ENCODE data around the gene GYS1.

Gene GYS1

GRCh38 chr19:49017666-49018351 lies 24.7 kb upstream of the GYS1 start:
- no peak for DNase-seq

DNA sequence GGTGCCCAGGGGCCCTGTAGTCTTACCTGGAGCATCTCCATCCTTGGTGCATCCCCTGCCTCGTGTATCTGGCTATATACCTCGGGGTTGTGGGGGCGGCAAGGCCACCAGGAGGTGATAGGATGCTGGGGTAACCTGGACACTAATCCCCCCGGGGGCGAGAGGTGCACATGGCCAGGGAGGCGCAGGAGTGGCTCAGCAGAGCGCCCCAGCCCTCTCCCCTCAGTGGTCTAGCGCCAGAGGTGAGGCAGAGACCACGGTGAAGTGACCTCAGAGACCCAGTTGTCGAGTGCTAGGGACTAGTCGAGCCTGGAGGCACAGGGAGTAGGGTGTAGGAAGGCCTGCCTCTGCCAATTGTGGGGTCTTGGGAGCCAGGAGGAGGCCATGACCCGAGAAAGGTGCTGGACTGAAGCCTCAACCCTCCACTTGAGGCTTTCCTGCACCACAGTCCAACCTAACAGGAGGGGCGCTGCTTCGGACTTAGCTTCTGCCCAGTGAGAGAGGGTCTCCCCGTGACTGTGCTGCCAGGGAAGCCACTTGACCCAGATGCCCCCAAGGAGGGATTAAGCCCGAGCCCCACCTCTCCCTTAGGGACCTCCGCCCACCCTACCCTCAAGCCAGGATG lies 24.0 kb upstream of the GYS1 start, which contains the start of gene LHB:
Gene LHB, minus strand, starts transcription at position 51 of the 625 bp plus-strand sequence. Its CDS starts 10 bp downstream, at position 41.
- DNase-seq: no peak

DNA sequence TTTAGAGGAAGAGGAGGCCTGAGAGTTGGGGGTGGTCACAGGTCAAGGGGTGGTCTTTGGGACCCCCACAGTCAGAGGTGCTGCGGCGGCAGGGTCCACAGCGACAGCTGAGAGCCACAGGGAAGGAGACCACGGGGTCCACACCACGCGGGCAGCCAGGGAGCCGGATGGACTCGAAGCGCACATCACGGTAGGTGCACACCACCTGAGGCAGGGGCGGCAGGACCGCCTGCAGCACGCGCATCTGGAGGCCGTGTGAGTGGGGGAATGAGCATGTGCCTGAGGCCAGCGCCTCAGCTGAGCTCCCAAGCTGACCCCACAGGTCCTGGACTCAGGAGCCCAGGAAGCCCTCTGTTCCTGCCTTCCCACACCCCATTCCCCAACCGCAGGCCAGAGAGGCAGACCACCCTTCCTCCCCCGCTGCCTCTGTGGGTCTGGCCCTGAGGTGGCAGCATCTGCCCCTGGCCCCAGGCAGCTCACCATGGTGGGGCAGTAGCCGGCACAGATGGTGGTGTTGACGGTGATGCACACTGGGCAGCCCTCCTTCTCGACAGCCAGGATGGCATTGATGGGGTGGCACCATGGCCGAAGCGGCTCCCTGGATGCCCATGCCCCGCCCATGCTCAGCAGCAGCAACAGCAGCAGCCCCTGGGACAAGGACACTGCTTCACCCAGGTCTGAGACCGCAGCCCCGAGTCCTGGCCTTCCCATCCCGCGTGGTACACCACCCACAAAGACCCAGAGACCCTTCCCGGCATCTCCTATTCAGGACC lies 23.1 kb upstream of the GYS1 start:
- DNase-seq: no peak

DNA sequence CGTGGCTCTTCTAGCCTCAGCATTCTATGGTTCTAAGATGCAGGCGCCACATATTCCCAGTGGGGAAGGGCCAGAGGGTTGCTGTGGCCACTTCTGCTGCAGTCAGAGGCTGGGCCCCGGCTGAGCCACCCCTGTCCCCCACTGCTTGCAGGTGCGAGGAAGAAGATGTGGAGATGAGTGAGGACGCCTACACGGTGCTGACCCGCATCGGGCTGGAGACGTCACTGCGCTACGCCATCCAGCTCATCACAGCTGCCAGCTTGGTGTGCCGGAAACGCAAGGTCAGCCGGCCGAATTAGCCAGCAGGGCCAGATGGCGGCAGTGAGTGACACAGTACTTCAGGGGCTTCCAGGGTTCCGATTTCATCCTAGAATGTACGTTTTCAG lies 21.8 kb upstream of the GYS1 start:
- no peak for DNase-seq

- no peak for DNase-seq
Observed at GRCh38 chr19:49014123-49014869, 21.2 kb upstream of the GYS1 start.

GRCh38 chr19:49011194-49011593 lies 18.1 kb upstream of the GYS1 start:
- no peak for DNase-seq

DNA sequence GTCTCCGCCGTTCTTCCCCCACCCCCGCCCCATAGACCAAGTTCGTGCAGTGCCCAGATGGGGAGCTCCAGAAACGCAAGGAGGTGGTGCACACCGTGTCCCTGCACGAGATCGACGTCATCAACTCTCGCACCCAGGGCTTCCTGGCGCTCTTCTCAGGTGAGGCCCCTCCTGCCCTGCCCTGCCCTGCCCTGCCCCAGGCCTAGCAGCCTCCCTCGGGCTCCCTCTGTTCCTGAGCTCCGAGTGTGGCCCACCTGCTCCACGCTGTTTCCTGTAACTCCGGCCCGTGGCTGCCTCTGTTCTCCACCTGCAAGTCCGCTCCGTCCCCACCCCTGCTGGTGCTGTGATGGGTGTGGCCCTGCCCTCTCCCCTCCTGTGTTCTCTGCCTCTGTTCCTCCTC lies 17.3 kb upstream of the GYS1 start:
- DNase-seq: no peak

DNA sequence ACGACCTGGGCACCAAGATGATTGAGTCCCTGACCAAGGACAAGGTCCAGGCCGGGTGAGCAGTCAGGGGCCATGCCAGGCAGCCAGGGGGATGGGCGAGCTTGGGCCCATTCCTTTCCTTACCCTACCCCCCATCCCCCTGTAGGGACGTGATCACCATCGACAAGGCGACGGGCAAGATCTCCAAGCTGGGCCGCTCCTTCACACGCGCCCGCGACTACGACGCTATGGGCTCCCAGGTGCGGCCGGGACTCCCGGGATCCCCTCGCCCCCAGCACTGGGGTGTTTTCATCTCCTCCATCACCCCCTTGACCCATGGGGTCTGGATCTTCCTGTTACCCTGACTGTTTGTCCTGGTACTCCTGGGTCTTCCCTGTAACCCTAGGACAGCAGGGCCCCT lies 16.7 kb upstream of the GYS1 start:
- DNase-seq: no peak

- DNase-seq: no peak
Observed at GRCh38 chr19:49006905-49007304, 13.8 kb upstream of the GYS1 start.

- DNase-seq: no peak
Observed at GRCh38 chr19:49004964-49005614, 12.0 kb upstream of the GYS1 start.

DNA sequence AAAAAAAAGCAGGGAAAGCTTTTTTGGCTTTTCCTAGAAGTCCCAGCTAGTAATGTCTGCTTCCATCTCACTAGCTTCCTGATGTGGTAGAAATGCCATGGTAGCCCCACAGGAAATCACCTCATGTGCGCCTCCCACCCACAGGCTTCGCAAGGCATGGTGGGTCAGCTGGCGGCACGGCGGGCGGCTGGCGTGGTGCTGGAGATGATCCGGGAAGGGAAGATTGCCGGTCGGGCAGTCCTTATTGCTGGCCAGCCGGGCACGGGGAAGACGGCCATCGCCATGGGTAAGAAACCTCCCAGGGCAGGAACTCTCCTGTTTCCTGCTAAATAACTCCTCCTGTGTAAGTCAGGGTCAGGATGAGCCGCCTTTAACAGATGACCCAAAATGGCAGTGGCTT lies 11.0 kb upstream of the GYS1 start:
- DNase-seq: no peak

DNA sequence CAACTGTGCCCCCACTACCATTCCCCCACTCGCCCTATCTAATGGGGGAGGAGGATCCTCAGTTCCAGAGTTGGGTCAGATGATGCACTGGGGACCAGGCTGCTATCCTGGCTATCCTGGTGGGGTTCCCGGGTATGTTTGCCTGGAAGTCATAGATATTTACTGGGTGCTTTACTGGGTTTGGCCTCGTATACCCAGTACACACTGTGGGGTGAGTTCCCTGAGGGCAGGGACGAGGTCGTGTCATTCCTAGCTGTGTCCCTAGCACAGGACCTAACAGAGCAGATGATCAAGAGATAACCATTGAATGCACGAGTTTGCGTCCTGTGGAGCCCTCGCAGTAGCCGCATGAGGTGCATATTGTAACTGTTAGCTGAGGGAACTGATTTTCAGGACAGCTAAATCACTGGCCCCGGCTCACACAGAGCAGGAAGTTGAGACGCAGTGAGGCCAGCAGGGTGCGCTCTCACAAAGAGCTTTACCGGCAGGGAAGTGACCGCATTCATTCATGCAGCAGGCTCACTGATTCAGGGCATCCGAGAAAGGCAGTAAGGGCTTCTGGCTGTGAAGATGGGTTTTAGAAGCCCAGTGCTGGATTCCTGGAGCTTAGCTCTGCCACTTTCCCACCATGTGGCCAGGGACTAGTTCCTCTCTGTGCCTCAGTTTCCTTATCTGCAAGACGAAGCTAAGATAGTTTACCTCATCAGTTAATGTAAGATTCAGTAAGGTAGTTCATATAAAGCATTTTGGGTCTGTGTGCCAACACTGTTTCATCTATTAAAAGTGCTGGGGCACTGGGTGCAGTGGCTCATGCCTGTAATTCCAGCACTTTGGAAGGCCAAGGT lies 6.6 kb upstream of the GYS1 start:
- no peak for DNase-seq

DNA sequence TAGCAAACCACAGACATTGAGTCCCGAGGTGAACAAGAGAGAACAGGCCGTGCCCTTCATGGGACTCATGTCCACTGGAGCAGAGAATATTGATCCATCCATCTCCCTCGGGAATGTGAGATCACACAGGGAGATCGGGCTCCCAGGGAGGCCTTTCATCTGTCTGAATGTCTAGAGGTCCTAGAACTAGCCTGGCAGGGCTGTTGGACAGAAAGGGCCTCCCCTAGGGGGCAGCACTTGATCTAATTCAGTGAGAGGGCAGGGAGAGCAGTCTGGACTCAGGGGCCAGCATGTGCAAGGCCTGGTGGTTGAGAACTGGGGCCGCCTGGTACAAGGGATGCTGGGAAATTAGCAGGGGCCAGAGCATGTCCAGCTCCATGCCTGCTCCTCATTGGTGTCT lies 4.9 kb upstream of the GYS1 start:
- no peak for DNase-seq

DNA sequence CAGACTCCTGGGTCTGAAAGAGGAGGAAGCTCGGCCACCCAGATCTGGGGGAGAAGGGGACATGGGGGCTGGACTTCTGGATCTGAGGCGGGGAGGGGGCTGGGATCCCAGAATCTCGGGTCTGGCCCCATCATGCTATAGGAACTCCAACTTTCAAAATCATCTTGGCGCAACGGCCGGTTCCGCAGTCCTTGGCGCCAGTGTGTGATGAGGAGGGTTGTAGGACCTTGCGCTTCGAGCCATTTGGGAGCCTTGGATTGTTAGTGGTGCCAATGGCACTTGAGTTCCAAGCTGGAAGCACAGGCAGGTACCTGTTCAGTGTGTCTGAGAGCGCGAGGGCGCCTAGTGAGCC lies 902 bp upstream of the GYS1 start:
- no peak for DNase-seq

DNA sequence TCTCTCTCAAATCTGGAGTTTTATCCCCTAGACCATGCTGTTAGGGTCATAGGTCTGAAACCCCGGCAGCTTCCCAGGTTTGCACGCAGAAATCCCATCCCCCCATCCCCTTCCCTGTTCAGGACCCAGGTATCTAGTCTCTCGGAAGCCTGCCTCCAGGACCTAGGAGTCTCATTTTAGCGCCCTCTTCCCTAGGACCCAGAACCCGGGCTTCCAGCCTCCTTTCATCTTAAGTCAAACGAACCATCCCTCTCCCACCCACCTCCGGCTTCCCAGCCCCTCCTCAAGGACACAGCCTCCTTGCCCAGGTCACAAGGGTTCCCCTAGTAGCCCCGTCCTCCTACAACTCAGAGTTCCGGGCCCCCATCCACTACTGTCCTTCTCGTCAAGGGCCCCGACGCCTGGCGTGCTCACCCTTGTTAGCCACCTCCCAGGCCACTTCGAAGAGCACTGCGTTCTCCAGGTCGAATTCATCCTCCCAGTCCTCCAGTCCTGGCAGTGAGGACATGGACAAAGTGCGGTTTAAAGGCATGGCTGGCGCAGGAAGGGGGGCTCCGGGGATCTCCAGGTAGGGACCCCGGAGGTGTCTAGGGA lies 431 bp downstream of the GYS1 start:
- no peak for DNase-seq

GRCh38 chr19:48991873-48992580 lies 1.1 kb downstream of the GYS1 start:
- no peak for DNase-seq

GRCh38 chr19:48991011-48991609 lies 2.0 kb downstream of the GYS1 start:
- DNase-seq: no peak

GRCh38 chr19:48990400-48990799 lies 2.7 kb downstream of the GYS1 start:
- no peak for DNase-seq

DNA sequence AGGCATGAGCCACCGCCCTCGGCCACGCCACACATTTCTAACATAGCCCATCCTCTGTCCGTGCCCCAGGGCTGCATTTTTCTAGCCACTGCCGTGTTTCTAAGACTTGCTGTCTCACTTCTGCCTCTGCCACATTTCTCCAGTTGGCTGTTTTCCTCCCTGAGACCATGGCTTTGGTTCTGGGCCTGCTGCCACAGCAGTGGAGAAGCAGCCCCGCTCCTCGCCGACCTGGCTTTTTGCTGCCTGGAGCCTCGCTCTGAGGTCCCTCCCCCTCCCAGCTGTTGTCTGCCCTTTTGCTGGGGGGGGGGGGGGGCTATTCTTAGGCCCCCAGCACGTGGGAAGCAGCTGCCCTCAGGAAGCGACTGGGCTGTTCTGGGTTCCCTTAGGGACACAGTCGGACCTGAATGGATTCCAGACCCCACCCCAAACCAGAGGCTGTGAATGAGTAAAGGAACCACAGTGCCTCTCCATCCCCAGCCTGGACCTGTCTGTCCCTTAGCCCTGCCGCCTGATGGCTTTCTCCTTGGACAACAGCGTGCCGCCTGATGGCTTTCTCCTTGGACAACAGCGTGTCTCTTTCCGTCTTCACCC lies 3.3 kb downstream of the GYS1 start:
- DNase-seq: no peak

DNA sequence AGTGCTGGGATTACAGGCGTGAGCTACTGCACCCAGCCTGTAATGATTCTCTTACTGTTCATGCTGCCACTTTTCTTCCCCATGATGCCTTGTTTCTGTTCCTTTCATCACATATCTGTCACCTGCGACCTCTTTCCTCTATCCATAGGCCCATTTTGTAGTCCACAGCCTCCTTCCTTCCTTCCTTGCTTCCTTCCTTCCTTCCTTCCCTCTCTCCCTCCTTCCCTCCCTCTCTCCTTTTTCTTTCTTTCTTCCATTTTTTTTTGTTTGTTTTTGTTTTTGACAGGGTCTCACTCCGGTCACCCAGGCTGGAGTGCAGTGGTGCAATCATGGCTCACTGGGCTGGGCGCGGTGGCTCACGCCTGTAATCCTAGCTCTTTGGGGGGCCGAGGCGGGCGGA lies 4.2 kb downstream of the GYS1 start:
- no peak for DNase-seq
